Keratinocyte (primary cell): ENCODE data around the gene WDR33. TPM values are rescaled to one million over a fixed set of nuclear protein-coding genes. Genes with fewer than 3 reads are reported as not detected.

ENCODE experiments used
- DNase-seq: peaks from one replicate; pipeline ENCODE4 v3.0.0-alpha.2; 2011; ENCODE audit warnings: low read depth, missing footprints, low spot score
- FAIRE-seq: peaks from 2 replicates; lab custom pipeline; 2011; peaks lifted over from hg19 to GRCh38; lab: Jason Lieb, UNC
- H2AFZ ChIP-seq: 2 replicates; pipeline ENCODE4 v1.6.0; 2012; ENCODE audit warnings: low read length, control low read depth, inconsistent platforms; ENCODE audit not compliant: control insufficient read depth
- H3K27ac ChIP-seq: 2 replicates; pipeline ENCODE4 v1.5.1; 2011; ENCODE audit warnings: low read length; ENCODE audit not compliant: control insufficient read depth, insufficient read depth
- H3K27me3 ChIP-seq: 3 replicates; pipeline ENCODE4 v1.6.0; 2011; ENCODE audit warnings: low read length; ENCODE audit not compliant: control insufficient read depth, insufficient read depth; ENCODE audit errors: extremely low read depth
- H3K36me3 ChIP-seq, 2 experiments: 2 replicates in 1 of 2; 3 replicates in 1 of 2; pipeline ENCODE4 v1.5.1; 2011; ENCODE audit warnings: low read length in 2 of 2, mild to moderate bottlenecking in 1 of 2; ENCODE audit not compliant: control insufficient read depth in 2 of 2, insufficient read depth in 2 of 2; ENCODE audit errors: extremely low read depth in 1 of 2
- H3K4me1 ChIP-seq: 3 replicates; pipeline ENCODE4 v1.5.1; 2011; ENCODE audit warnings: low read length; ENCODE audit not compliant: control insufficient read depth, insufficient read depth; ENCODE audit errors: extremely low read depth
- H3K4me2 ChIP-seq: 3 replicates; pipeline ENCODE4 v1.6.0; 2011; ENCODE audit warnings: low read depth, low read length; ENCODE audit not compliant: control insufficient read depth, insufficient read depth; ENCODE audit errors: extremely low read depth
- H3K4me3 ChIP-seq, 3 experiments: fragments of 200-600 bp in 1 of 3; sonication (generic) in 1 of 3; 2 replicates in 2 of 3; 3 replicates in 1 of 3; pipeline ENCODE4 v1.5.1; 2011 to 2016; ENCODE audit warnings: low read length in 3 of 3, mild to moderate bottlenecking in 3 of 3, control low read depth in 2 of 3, inconsistent platforms in 1 of 3, low read depth in 1 of 3, mixed read lengths in 1 of 3, mixed run types in 1 of 3, moderate library complexity in 1 of 3; ENCODE audit not compliant: control insufficient read depth in 2 of 3, insufficient read depth in 2 of 3; ENCODE audit errors: extremely low read depth in 1 of 3
- H3K79me2 ChIP-seq: 2 replicates; pipeline ENCODE4 v1.6.0; 2012; ENCODE audit warnings: low read length; ENCODE audit not compliant: control insufficient read depth, insufficient read depth
- H3K9ac ChIP-seq: 3 replicates; pipeline ENCODE4 v1.6.0; 2011; ENCODE audit warnings: low read length; ENCODE audit not compliant: control insufficient read depth, insufficient read depth; ENCODE audit errors: extremely low read depth
- H3K9me1 ChIP-seq: 3 replicates; pipeline ENCODE4 v1.6.0; 2011; ENCODE audit warnings: low read length; ENCODE audit not compliant: control insufficient read depth, insufficient read depth; ENCODE audit errors: extremely low read depth
- H3K9me3 ChIP-seq: 2 replicates; pipeline ENCODE4 v1.5.1; 2012; ENCODE audit warnings: low read depth, low read length; ENCODE audit not compliant: control insufficient read depth
- H4K20me1 ChIP-seq: 3 replicates; pipeline ENCODE4 v1.6.0; 2011; ENCODE audit warnings: low read length; ENCODE audit not compliant: control insufficient read depth, insufficient read depth; ENCODE audit errors: extremely low read depth
- CTCF ChIP-seq, 3 experiments: IDR thresholded peaks in 1 of 3; conservative IDR thresholded peaks in 1 of 3; optimal IDR thresholded peaks in 1 of 3; 2 replicates in 2 of 3; 3 replicates in 1 of 3; pipeline versions ENCODE3 to v1.5.1; 2011; ENCODE audit warnings: low read length in 3 of 3, mild to moderate bottlenecking in 3 of 3, moderate library complexity in 2 of 3, control low read depth in 1 of 3, inconsistent platforms in 1 of 3; ENCODE audit not compliant: insufficient read depth in 2 of 3; ENCODE audit errors: extremely low read depth in 1 of 3
- EZH2 ChIP-seq: IDR thresholded peaks from one replicate; pipeline ENCODE4 v1.6.1; 2012; ENCODE audit warnings: inconsistent platforms, mild to moderate bottlenecking, low read length, moderate library complexity
- dilution Hi-C: fragments of 300-500 bp; cut with MboI; formaldehyde crosslinking; loops from one replicate; pipeline ENCODE4 v1.7.0; 2020; ENCODE audit warnings: low sequenced_read_pairs; ENCODE audit not compliant: extremely low pct_ligation_motif_present
- polyA plus RNA-seq, 5 experiments: library from polyadenylated mRNA; depleted of rRNA in 3 of 5; stranded (reverse) in 3 of 5; stranded (forward) in 1 of 5; unstranded in 1 of 5; fragments of >200 nt; gene quantifications; 1 replicate in 1 of 5; 2 replicates in 3 of 5; 3 replicates in 1 of 5; pipeline versions ENCODE4 v1.2.1 to v1.2.3, GENCODE V29; 2011 to 2012; ENCODE audit warnings: missing spikeins in 2 of 5, low read depth in 1 of 5, low replicate concordance in 1 of 5

Gene WDR33
- polyA plus RNA-seq, 1 donor (not counting 4 experiments of a cell fraction or from before 2014, with no cell fraction given), result 44.5 TPM

DNA sequence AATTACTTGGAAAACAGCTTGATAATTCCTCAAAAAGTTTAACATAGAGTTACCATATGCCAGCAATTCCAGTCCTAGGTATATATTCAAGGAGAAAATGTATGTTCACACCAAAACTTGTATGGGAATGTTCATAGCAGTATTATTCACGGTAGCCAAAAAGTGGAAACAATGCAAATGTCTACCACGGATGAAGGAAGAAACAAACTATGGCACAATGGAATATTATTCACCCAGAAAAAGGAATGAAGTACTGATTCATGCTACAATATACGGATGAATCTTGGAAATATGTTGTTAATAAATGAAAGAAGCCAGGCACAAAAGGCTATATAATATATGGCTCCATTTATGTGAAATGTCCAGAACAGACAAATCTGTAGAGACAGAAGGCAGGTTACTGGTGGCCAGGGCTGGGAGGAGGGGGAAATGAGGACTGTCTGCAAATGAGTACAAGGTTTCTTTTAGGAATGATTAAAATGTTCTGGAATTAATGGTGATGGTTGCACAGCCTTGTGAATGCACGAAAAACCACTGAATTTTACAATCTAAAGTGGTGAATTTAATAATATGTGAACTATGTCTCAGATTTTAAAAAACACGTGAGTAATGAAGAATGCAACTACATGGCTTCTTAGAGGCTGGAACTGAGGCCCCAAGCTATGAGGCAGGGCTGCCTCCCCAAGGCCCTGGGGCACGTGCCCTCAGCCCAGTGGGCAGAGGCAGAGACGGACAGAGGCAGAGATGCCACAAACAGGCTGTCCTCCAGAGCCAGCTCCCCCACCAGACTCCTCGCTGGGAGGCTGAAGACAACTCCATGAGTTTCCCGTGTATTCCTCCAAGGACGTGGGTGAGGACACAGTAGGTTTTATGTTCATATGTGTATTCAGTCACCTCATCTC, 140.7 kb downstream of the WDR33 start:
- no peaks in the 10 kb centered on the region for H3K9me1 ChIP-seq
- TF ChIP-seq CTCF (optimal IDR thresholded peaks at IDR 0.05 in 1 of 3, IDR thresholded peaks at IDR 0.05 in 1 of 3, conservative IDR thresholded peaks at IDR 0.05 in 1 of 3; ENCODE audit: extremely low read depth in 1 of 3, insufficient read depth in 2 of 3, low read length in 3 of 3) (no peak), EZH2 (no peak)
- dilution Hi-C loops, result no loop called here
- H3K9me3 ChIP-seq, result no peaks in the 10 kb centered on the region
- H3K36me3 ChIP-seq, result no peaks in the 10 kb centered on the region
- no peak overlapping the region for H3K4me3 ChIP-seq
- FAIRE-seq, result no peak
- no peak overlapping the region for H2AFZ ChIP-seq
- H3K27ac ChIP-seq, result no peak overlapping the region
- no peaks in the 10 kb centered on the region for H4K20me1 ChIP-seq
- H3K4me1 ChIP-seq, result no peaks in the 10 kb centered on the region
- peaks cover 48% of the 10 kb centered on the region for H3K27me3 ChIP-seq
- H3K79me2 ChIP-seq, result no peaks in the 10 kb centered on the region
- H3K4me2 ChIP-seq, result no peak overlapping the region
- DNase-seq, result no peak
- no peak overlapping the region for H3K9ac ChIP-seq

DNA sequence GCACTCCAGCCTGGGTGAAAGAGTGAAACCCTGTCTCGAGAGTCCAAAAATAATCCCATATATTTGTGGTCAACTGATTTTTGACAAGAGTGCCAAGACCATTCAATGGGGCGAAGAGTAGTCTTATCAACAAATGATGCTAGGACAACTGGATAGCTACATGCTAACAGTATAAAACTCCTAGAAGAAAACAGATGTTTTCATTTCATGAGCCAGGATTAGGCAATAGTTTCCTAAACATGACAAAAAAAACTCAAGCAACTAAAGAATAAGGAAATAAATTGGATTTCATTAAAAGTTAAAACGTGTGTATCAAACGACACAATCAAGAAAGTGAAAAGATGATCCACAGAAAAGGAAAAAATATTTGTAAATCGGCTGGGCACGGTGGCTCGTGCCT, 141.9 kb downstream of the WDR33 start:
- no peaks in the 10 kb centered on the region for H3K9me1 ChIP-seq
- no peak overlapping the region for H3K9ac ChIP-seq
- H3K4me1 ChIP-seq, result no peaks in the 10 kb centered on the region
- no peaks in the 10 kb centered on the region for H3K36me3 ChIP-seq
- FAIRE-seq (no peak), DNase-seq (no peak)
- peaks cover 50% of the 10 kb centered on the region for H3K27me3 ChIP-seq
- no peaks in the 10 kb centered on the region for H4K20me1 ChIP-seq
- no peaks in the 10 kb centered on the region for H3K79me2 ChIP-seq
- no peak overlapping the region for H3K4me3 ChIP-seq
- dilution Hi-C loops, result no loop called here
- H3K4me2 ChIP-seq, result no peak overlapping the region
- no peak overlapping the region for H2AFZ ChIP-seq
- TF ChIP-seq CTCF (optimal IDR thresholded peaks at IDR 0.05 in 1 of 3, IDR thresholded peaks at IDR 0.05 in 1 of 3, conservative IDR thresholded peaks at IDR 0.05 in 1 of 3; ENCODE audit: extremely low read depth in 1 of 3, insufficient read depth in 2 of 3, low read length in 3 of 3), result no peak
- no peak for TF ChIP-seq EZH2
- H3K9me3 ChIP-seq, result no peaks in the 10 kb centered on the region
- H3K27ac ChIP-seq, result no peak overlapping the region
